GM04503 (cell line): ENCODE results near the gene SERPIND1.
"Not testable (repeated sequence)": the region's sequence is repeated elsewhere in the genome, so short reads cannot be mapped to it uniquely, and the experiment has no call there.

Source experiments
- DNase-seq: peaks from one replicate; pipeline ENCODE4 v3.0.0-alpha.2; 2012; ENCODE audit warnings: low read depth

SERPIND1 gene

DNA sequence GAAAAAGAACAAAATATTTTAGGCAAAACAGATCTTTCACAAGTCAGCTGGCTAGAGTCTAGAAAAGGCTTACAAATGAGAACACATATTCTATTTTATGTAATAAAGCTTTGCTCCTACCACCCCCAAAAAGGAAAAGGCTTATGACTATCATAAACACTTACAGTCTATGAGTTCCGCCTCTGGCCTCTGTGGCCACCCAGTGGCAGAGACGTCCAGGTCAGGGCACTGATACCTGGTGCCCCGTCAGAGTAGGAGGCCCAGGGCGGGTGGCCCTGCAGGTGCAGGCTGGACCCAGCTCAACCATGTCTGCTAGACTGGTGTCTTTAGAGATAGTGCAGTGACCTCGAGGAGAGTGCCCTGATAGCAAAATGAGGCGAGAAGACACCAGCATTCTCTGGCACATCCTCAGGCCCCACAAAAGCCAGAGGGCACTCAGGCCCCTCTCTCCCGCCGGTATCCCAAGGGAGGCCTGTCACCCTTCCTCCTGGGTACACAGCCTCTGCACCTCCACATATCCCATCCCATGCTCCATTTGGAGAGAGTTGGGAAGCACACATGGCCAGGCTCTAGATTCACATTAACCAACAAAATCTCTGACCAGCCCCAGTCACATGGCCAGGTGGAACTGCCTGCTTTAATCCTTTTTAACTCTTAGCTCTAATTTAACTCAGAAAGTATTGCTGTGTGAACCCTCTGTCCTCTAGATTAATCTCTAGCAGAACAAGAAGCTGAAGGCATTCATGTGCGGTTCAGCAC is 27.3 kb upstream of the SERPIND1 start:
- DNase-seq: no peak

DNA sequence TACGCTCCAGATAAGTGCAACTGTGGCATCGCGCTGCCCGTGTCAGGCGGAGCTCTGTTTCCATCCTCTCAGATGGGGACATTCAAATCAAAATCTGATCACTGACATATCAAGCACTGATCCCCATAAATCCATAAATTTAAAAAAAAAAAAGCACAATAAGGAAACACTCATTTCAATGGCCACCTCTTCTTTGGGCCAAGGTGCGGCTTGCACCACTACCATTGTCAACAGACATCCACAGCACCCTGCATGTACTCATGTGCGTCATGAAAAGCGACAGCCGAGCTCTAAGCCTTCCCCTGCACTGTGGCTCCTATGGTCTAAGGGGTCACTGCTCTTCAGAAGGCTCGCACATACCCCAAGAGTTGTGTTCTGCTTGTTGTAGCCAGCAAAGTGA is 26.7 kb upstream of the SERPIND1 start:
- no peak for DNase-seq

DNA sequence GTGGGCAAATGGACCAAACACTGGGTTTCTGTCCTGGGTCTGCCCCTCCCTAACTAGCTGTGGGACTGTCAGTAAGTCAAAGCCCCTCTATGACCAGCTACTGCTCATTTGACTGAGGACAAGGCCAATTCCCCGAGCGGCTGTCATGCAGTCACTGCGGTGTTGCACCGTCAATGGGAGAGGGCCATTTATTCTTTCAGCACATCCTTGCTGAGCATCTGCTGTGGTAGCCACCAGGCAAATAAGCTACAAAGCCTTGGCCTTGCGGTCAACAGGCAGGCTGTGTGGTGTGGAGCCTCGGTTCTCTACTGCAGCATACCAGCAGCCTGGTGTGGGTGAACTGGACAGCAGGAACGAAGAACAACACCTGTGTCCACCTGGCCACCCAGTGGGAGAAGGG is 25.8 kb upstream of the SERPIND1 start:
- no peak for DNase-seq

DNA sequence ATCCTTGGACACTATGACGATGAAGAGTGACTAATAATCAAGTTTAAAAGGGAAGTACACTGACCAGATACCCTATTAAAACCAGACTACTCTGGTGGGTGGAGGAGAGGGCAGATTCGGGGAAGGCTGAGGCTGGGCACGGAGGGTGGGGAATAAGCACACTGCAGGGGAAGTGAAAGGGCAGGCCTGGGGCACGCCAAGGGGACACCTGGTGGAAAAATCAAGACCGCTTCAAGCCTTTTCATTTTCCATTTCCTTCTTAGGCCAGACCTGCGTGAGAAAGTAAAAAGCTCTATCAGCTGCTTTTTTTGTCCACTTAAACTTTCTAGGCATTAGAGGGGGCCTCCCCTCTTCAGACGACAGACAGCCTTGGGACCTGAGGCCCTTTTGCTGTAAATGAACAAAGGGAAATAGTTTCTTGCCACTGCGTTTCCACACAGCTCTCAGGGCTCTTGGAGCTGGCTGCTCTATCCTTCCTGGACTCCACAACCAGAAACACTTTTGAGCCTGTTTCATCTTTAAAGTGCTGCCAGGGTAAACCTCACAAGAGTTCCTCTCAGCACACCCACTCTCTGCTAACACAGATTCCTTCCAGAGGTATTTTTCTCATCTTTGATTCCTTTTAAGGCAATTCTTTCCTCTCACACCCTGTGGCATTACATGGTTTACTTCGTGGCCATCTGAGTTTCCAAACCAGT is 25.0 kb upstream of the SERPIND1 start:
- DNase-seq: no peak

DNA sequence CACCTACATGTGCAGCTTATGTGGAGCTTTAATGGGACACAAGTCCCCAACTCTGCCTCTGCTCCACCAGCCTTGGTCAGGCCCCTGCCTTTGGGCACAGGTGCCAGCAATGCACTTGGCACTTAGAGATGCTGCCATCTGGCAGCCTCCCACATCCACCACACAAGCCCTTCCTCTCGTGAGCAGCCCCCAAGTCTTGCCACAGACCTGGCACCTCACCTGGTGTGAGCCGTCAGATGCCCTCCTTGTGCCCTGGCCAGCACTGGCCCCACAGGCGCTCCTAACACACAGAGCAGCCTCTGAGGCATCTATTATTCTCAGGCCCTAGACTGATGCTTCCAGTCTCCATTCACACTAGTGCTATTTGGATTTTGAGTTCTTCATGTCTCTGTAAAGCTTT is 24.5 kb upstream of the SERPIND1 start:
- no peak for DNase-seq

DNA sequence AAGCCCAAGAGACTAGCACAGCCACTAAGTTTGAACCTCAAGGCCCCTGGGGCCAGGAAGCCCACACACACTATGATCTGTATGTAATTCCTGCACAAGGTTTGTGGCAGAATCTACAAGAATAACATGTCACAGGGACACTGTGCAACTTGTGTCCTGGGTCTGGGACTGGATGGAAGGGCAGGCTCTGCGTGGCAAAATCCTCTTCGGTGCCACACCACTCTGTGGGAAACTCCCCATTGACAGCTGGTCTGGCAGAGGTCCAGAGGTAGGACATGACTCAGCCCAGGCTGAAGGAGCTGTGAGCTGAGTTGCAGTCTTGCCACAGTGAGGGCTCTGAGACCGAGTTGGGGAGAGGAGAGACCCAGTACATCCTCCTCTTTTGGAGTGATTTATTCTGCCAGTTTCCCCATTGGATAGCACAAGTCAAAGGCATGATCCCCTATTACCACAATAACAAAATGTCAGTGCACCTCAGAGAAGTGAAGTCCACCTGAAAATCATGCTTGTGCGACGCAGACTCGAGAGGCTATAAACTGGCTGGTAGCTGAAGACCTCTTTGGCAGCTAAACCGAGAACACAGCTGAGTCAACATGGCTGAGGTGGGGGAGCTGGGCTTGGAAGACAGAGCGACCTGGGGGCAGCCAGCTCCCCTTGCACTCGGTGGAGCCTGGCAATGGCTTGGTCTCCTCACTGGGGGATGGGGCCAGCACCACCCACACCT is 23.3 kb upstream of the SERPIND1 start:
- DNase-seq: peak; percentile 57

DNA sequence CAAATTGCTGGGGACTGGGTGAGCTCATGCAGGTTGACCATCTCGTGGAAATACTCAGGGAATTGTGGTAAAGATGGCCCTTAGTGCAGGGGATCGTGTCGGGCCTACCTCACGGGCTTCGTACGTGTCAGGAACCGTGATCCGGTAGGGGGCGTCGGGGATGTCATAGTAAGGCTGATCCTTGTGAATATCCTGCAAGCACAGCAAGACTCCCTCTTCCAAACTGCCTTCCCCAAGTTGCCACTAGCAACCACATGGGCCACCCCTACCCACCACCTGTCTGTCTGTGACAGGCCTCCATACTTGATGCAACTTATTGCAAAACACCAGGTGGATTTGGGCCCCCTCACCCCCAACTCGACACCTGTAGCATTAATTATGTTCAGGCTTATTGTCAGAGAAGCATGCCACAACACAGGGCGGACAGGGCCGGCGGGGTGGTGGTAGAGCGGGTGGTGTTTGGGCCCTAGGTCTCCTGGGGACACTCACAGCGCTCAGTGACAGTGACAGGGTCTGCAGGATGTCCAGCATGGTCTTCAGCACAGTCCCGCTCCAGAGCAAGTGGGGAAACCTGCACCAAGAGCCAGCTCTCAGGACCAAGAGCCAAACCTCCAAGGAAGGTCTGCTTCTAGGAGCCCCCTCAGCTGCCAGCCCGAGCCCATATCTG is 22.6 kb upstream of the SERPIND1 start:
- DNase-seq: no peak

DNA sequence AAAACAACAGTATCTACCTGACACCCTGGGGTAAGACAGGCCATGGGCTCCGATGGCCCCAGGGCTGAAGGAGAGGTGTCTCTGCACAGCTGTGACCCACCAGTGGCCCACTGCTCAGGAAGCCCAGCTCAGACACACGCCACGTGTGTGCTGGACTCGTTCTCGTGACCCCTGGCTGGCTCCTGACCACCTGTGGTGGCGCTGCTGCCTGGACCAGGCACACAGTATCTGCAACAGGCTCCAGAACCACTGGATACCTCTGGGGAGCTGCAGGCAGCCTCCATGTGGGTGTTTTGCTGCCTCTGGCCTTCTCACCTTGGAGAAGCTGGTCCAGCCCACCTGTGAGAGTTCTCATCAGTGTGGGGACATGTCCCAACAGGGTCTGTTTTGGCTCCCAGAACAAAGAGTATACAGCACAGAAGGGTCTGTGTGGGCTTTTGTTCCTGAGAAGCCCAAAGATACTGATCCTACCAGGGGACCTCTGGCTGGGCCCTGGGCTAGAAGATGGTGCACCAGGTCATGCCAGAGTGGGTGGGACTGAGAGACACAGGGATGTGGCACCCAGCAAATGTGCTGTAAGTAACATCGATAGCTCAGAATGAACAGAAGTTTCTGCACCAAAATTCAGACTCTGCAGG is 21.7 kb upstream of the SERPIND1 start:
- no peak for DNase-seq

DNA sequence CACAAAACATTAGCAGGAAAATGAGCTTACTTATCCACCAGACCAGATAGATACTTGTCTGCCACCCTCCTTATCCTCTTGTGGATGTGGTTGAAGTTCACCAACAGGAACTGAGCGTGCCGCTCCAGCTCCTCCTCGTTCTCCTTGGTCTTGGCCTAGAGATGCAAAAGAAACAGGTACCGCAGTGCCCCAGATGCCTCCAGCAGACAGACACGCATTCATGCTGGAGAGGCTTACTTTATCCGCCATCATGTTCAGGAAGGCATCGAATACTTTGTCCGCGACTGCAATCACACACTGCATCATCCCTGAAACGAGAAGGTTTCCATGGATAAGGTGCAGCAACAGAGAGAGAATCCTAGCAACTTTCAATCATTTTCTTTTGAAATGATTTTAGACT is 21.0 kb upstream of the SERPIND1 start:
- no peak for DNase-seq

DNA sequence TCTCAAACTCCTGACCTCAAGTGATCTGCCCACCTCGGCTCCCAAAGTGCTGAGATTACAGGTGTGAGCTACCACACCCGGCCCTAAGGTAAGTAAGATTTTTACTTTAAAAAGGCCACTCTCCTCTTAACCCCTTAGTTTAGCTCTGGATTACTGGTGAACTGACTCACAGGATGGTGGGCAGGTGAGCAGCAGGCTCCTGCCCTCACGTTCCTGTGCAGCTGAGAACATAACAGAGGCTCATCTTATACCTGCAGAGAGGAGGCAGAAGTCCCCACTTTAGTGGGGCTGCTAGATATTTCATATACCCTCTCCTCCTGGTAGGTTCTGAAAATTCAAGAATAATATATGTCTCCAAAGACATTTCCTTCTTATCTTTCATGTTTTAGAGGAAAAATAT is 17.1 kb upstream of the SERPIND1 start:
- DNase-seq: no peak

DNA sequence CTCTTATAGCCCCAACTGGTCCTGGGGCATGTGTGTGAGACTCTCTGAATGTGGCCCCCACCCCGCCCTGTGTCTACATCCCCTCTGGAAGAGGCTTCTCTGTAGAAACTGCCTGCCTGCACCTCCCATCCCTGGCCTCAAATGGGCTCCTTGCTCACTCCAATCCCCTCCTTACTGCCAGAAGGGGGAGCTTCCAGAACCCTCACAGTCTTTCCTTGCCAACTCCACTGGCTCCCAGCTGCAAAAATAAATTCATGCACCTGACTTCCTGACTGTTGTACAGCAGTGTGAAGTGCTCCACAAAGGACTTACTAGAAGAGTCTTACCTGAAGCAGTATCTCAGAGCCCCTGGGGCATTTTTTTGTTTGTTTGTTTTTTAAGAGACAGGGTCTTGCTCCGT is 15.2 kb upstream of the SERPIND1 start:
- DNase-seq: no peak

DNA sequence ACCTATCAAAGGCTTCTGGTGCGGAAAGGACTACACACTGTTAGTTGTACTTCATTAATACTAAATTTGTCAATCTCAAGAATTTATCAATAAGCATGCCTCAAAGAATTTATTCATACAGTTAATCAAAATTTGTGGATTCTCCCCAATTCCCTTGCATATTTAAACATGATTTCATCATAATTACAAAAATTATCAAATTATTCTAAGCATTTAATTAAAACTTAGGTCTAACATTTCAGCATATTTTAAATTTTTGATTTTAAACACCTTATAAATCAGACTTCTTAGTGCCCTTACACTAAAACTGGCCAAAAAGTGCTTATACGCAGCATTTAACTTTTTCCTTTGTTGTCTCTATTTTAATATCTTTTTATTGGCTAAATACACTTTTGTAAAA is 13.8 kb upstream of the SERPIND1 start:
- no peak for DNase-seq

DNA sequence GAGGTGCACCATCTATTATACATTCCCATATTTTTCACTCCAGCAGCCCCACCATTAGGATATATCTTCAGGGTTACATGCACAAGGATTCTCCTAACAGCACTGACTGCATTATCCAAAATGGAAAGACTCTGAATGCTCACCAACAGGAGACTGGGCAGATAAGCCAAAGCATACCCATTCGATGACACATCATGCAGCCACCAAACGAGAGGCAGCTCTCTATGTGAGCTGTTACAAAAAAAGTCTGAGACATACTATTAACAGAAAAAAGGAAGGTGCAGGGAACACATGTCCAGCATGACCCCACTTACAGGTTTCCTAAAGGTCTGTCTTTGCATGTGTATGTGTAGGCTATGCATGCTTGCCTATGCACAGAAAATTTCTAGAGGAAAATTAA is 12.4 kb upstream of the SERPIND1 start:
- DNase-seq: no peak

DNA sequence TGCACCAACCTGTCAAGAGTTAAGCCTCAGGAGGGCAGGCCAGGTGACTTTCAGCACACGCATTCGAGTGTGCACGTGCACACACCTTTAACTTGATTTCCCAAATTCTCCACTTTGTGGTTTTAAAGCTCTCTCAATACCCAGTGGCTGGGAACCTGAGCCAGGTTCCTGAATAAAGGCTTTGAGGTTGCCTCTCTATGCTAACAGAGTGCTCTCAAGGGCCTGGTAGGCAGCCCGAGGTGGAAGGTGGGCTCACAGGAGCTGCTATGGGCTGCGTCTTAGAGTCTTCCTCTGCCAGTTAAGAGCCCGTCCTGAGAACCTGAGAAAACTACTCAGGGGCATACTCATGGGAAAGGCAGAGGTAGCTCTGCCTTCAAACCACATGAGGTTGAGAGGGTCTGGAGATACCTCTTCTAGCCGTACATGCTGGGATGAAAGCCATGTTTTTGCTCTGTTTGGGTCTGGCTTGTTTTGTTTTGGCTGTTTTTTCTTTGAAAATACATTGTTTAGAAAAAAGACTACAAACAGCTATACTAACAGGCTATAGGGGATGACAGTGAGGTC is 11.6 kb upstream of the SERPIND1 start:
- no peak for DNase-seq

DNA sequence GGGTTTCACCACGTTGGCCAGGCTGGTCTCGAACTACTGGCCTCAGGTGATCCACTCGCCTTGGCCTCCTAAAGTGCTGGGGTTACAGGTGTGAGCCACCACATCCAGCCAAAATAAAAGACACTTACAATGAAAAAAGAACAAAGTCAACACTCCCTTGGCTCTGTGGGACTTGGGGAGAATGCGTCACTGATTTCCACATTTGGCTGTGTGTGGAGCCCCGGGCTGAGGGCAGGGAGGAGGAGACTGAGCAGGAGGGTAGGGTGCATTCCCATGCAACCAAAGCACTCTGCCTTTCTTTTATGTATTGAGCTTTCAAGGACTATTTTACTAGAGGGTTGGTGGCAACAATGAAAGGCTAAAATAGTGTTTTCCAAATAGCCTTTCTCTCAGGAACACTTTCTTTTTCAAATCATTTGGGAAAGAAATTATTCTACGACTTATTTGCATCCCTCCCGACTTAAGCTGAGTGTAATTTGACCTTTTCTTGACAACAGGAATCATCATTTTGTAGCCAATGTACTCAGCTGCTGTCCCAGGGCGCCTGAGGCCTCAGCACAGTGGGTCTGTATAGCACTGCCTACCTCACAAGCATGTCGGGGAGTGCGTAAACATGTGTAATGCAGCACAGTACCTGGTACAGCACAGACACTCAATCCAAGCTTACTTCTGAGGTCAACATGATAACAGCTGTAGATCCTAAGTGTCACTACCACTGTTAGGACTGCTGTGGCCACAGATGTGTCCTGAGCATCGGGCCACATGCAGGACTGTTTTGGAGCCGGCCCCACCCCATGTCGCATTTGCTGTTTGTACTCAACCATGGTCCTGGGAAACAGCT is 10.1 kb upstream of the SERPIND1 start:
- DNase-seq: no peak

DNA sequence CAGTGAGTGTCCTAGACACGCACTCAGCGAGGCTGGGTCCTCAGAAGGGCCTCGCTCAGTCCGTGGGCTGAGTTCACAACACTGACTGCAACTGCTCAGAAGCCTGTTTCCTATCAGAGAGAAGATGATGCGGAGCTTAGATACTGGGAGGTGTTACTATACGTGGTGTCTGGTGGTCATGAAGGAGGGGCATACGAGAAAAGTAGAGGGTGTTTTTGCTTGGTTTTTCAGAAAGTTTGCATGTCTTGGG is 9.5 kb upstream of the SERPIND1 start:
- no peak for DNase-seq

DNA sequence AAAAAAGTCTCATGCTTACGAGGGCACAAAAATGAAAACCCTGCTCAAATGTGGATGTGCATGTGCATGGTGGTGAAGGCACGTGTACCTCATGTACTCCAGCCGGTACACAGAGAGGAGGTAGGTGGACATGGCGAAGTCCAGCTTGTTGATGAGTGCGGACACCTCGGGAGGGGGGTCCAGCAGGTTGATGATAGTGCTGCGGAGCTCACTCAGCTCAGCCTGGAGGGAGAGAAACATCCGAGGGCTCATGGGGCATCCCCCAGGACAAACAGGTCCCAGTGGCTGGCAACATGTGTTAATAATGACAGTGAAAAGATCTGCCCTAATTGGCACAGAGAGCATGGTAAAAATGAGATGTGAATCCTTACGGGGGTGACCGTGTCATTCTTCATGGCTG is 9.2 kb upstream of the SERPIND1 start:
- no peak for DNase-seq

DNA sequence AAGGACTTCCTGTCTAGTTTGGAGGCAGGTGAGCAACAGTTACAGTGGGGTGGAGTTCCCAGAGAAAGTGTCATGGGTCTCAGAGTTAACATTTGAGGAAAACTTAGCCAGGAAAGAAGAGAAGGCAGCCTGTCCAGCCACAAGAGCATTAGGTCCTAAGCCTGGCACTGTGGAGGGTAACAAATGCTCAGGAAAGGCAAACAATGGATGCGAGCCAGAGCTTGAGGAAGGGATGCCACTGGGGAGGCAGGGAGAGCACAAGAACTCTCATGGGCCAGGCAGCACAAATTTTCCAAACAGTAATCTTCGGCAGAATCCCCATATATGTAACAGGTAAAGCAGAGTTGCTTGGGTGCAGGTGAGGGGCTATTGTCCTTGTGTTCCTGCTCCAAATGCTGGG is 8.0 kb upstream of the SERPIND1 start:
- no peak for DNase-seq

DNA sequence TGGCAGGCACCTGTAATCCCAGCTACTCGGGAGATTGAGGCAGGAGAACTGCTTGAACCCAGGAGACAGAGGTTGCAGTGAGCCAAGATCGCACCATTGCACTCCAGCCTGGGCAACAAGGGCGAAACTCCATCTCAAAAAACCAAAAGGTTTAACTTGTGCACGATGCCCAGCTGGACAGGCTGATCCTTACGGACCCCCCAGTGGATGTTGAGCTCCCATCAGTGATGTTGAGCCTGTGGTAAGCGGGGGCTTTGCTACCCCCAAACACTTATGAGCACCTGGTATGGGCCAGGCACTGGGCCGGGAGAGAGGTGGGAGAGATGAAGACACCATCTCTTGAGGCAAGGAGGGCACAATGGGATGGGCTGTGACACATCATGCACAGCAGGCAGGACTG is 7.4 kb upstream of the SERPIND1 start:
- DNase-seq: no peak

DNA sequence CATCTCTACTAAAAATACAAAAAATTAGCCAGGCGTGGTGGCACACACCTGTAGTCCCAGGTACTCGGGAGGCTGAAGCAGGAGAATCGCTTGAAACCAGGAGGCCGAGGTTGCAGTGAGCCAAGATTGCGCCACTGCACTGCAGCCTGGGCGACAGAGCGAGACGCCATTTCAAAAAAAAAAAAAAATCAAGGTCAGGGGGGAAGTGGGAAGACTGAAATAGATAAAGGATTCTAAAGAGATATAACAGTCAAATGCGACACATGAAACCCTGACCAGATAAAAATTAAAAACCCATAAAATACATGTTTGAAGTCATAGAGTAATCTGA is 4.5 kb upstream of the SERPIND1 start:
- not testable (repeated sequence) for DNase-seq

DNA sequence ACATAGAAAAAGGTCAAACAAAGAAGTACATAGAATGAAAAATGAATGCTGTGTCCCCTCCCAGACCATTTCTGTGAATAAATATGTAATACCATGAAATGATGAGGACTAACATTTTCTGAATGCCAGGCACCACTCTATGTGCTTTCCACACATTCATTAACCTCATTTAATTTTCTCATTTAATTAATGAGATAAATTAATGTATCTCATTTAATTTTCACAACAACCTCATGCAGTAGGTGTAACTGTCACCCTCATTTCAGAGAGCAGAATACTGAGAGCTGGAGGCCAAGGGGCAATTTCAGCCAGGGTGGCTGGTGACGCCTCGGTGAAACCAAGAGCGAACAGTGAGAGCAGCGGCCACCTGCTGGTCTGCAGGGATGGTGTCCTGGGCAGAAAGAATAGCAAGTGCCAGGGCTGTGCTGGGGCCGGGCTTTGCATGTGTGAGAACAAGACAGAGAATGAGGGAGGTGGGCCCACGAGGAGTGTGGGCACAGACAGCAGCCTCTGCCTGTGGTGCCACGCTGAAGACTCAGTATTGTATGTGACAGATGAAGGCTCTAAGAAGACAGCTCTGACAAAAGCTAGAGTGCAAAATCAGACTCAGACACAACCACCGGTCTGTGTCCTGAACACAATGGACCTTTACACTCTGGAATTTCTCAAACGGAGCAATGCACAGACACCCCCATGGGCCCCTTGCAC is 1.8 kb upstream of the SERPIND1 start:
- DNase-seq: no peak
